Thoracic aorta (tissue), 2 donors: ENCODE data around the gene MXD3. TPM values are rescaled to one million over a fixed set of nuclear protein-coding genes. Genes with fewer than 3 reads are reported as not detected.

Source experiments
- ATAC-seq: fragments of 150-250 bp; one replicate; pipeline ENCODE4 v1.8.0; 2017; ENCODE audit warnings: low read depth; ENCODE audit not compliant: insufficient number of reproducible peaks, low FRiP score
- DNase-seq: peaks from one replicate; pipeline ENCODE4 v3.0.0-alpha.2; 2020; ENCODE audit warnings: low spot score
- H3K27ac ChIP-seq, 2 donors: fragments of 200-600 bp; sonication (generic); 1 replicate in 1 of 2; 2 replicates in 1 of 2; pipeline ENCODE4 v1.5.1; 2016; ENCODE audit warnings: mild to moderate bottlenecking in 2 of 2, moderate library complexity in 2 of 2
- H3K27me3 ChIP-seq: fragments of 200-600 bp; sonication (generic); replicated peaks from 2 replicates; pipeline ENCODE4 v1.6.0; 2016; ENCODE audit warnings: mild to moderate bottlenecking; ENCODE audit not compliant: insufficient read depth
- H3K36me3 ChIP-seq: fragments of 200-600 bp; sonication (generic); one replicate; pipeline ENCODE4 v1.5.1; 2016
- H3K4me1 ChIP-seq, 2 donors: fragments of 200-600 bp; sonication (generic); 1 replicate in 1 of 2; 2 replicates in 1 of 2; pipeline versions ENCODE4 v1.5.1 to v1.6.0; 2016; ENCODE audit warnings: low read depth in 2 of 2, mild to moderate bottlenecking in 1 of 2; ENCODE audit not compliant: control insufficient read depth in 1 of 2
- H3K4me3 ChIP-seq: fragments of 200-600 bp; sonication (generic); 2 replicates; pipeline ENCODE4 v1.5.1; 2016; ENCODE audit warnings: mild to moderate bottlenecking
- H3K9me3 ChIP-seq: fragments of 200-600 bp; sonication (generic); 2 replicates; pipeline ENCODE4 v1.5.1; 2016
- total RNA-seq, 2 donors: library from RNA; depleted of rRNA; stranded (reverse); fragments of >200 nt; gene quantifications; one replicate each; pipeline versions ENCODE4 v1.1.0 to v1.2.3, GENCODE V29; 2016
- TF ChIP-seq, protein P1 (sequence below): fragments of 200-600 bp; sonication (generic); IDR thresholded peaks from one replicate; pipeline ENCODE4 v1.5.1; 2019; ENCODE audit warnings: antibody characterized with exemption

MXD3 gene
- total RNA-seq, 2 donors from 2014 or later: 11.9 to 17.6 TPM

DNA sequence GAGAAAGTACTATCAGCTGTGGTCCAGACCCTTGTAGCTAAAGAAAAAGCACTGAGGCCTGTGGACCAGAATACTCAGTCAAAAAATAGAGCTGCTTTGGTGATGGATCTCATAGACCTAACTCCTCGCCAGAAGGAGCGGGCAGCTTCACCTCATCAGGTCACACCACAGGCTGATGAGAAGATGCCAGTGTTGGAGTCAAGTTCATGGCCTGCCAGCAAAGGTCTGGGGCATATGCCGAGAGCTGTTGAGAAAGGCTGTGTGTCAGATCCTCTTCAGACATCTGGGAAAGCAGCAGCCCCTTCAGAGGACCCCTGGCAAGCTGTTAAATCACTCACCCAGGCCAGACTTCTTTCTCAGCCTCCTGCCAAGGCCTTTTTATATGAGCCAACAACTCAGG is 17.1 kb downstream of the MXD3 start:
- Histone ChIP-seq H3K27ac (no peak overlapping the region), H3K27me3 (no peaks in the 10 kb centered on the region), H3K36me3 (peaks cover 49% of the 10 kb centered on the region), H3K9me3 (no peaks in the 10 kb centered on the region), H3K4me3 (no peak overlapping the region), H3K4me1 (no peaks in the 10 kb centered on the region)
- no peak for ATAC-seq
- DNase-seq: no peak
- TF ChIP-seq, protein P1, sequence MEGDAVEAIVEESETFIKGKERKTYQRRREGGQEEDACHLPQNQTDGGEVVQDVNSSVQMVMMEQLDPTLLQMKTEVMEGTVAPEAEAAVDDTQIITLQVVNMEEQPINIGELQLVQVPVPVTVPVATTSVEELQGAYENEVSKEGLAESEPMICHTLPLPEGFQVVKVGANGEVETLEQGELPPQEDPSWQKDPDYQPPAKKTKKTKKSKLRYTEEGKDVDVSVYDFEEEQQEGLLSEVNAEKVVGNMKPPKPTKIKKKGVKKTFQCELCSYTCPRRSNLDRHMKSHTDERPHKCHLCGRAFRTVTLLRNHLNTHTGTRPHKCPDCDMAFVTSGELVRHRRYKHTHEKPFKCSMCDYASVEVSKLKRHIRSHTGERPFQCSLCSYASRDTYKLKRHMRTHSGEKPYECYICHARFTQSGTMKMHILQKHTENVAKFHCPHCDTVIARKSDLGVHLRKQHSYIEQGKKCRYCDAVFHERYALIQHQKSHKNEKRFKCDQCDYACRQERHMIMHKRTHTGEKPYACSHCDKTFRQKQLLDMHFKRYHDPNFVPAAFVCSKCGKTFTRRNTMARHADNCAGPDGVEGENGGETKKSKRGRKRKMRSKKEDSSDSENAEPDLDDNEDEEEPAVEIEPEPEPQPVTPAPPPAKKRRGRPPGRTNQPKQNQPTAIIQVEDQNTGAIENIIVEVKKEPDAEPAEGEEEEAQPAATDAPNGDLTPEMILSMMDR: no peak

GRCh38 chr5:177293819-177294581 is 17.7 kb downstream of the MXD3 start:
- Histone ChIP-seq H3K27ac (no peak overlapping the region), H3K9me3 (no peaks in the 10 kb centered on the region), H3K36me3 (peaks cover 49% of the 10 kb centered on the region), H3K4me3 (no peak overlapping the region), H3K4me1 (no peaks in the 10 kb centered on the region), H3K27me3 (no peaks in the 10 kb centered on the region)
- ATAC-seq (no peak), DNase-seq (no peak)
- TF ChIP-seq, protein P1: no peak

DNA sequence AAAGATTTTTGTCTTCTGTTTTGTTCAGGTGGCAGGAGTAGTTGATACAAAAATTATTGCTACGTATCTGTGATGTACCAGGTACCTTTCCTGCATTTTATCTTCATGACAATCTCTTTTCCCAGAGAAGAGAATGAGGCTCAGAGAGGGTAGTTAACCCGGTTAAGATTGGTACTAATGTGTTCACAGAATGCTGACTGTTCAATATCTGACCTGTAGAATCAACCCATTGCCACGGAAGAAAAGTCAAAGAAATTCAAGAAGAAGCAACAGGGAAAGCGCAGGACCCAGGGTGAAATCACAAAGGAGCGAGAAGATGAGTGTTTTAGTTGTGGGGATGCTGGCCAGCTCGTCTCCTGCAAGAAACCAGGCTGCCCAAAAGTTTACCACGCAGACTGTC is 20.0 kb downstream of the MXD3 start:
- H3K9me3 ChIP-seq: no peaks in the 10 kb centered on the region
- no peaks in the 10 kb centered on the region for H3K27me3 ChIP-seq
- H3K4me1 ChIP-seq: no peaks in the 10 kb centered on the region
- H3K27ac ChIP-seq: no peak overlapping the region
- TF ChIP-seq, protein P1: no peak
- H3K36me3 ChIP-seq: peaks cover 58% of the 10 kb centered on the region
- DNase-seq (no peak), ATAC-seq (no peak)
- no peak overlapping the region for H3K4me3 ChIP-seq

DNA sequence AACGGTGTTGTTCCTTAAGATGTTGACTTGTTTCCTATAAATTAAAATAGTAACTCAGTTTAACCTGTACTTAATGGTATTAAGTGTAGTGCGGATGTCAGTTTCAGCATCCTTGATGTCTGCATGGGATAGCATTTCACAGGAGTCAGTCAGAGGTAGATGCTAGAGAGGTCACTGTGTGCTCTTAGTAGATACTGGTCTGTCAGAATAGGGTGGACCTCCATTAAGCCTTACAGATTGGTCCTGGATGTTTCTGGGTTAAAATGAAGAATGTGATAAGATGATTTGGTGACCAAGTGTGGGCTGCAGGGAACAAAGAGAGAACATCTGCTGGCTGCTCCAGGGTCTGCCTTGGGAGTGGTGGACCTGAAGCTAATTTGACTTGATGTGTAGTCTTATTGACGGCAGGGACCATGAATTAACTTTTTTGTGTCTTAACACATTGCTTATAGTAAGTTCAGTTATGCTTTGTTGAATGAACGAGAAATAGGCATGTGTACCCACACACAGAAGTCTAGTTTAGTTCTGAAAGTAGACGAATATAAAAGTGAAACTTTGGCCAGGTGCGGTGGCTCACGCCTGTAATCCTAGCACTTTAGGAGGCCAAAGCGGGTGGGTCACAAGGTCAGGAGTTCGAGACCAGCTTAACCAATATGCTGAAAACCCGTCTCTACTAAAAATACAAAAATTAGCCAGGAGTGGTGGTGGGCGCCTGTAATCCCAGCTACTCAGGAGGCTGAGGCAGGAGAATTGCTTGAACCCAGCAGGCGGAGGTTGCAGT is 20.7 kb downstream of the MXD3 start:
- H3K4me1 ChIP-seq: no peaks in the 10 kb centered on the region
- ATAC-seq (no peak), DNase-seq (no peak)
- no peak overlapping the region for H3K4me3 ChIP-seq
- no peaks in the 10 kb centered on the region for H3K27me3 ChIP-seq
- peaks cover 59% of the 10 kb centered on the region for H3K36me3 ChIP-seq
- H3K27ac ChIP-seq: no peak overlapping the region
- TF ChIP-seq, protein P1: no peak
- H3K9me3 ChIP-seq: no peaks in the 10 kb centered on the region

DNA sequence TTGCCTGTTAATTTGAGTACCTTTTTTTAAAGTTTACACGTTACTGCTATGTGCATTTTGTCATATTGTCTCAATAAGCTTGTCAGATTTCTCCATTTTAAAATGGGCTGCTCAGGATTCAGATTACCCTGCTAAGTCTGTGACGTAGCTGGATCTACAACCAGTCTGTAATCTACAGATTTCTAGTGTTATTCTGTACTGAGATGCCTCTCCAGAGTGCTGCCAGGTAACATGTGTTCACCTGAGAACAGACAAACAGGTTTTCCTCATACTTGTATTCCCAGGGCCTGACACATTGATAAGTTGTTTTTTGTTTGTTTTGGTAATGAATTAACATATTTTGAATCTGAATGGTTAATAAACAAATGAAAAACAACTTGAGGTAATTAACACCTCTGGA is 23.5 kb downstream of the MXD3 start:
- Histone ChIP-seq H3K4me1 (no peaks in the 10 kb centered on the region), H3K27ac (no peak overlapping the region), H3K27me3 (no peaks in the 10 kb centered on the region), H3K9me3 (no peaks in the 10 kb centered on the region), H3K36me3 (peaks cover 57% of the 10 kb centered on the region), H3K4me3 (no peak overlapping the region)
- no peak for DNase-seq
- TF ChIP-seq, protein P1: no peak
- no peak for ATAC-seq
